ENCODE results near the gene GID4.

DNA sequence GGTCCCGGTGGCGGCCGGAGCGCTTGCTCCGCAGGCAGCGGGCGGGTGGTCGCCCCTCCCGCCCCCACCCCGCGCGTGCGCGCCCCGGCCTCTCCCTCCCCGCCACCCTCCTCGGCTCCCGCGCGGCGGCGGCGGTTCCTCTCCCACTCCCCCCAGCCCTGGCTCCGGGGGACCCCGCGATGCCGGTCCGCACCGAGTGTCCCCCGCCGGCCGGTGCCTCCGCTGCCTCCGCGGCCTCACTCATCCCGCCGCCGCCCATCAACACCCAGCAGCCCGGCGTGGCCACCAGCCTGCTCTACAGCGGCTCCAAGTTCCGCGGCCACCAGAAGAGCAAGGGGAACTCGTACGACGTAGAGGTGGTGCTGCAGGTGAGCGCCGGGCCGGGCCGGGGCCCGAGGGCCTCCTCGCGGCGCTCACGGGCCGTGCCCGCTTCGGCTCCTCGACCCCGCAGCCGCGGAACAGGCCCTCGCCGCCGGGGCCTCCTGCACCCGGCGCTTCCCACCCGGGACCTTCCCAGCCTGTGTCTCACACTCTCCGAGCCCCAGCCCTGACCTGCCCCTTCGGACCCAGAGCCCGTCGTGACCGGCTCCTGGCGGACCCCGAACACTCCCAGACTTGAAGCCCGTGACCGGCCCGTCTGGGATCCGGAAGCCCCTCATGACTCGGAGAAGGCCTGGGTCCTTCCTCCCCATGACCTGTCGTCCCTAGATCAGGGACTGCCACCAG, 490 bp downstream of the GID4 start:
- no peak for TF ChIP-seq CEBPB (IDR thresholded peaks at IDR 0.05; ENCODE audit: low read depth, low read length)
- TF ChIP-seq CHD1 (IDR thresholded peaks at IDR 0.05; ENCODE audit: low read depth, low read length), result no peak; the same call in 1 of the 2 replicates
- TF ChIP-seq POLR2A (IDR thresholded peaks at IDR 0.05; ENCODE audit: low read depth, low read length), result no peak
- TF ChIP-seq, protein P1, sequence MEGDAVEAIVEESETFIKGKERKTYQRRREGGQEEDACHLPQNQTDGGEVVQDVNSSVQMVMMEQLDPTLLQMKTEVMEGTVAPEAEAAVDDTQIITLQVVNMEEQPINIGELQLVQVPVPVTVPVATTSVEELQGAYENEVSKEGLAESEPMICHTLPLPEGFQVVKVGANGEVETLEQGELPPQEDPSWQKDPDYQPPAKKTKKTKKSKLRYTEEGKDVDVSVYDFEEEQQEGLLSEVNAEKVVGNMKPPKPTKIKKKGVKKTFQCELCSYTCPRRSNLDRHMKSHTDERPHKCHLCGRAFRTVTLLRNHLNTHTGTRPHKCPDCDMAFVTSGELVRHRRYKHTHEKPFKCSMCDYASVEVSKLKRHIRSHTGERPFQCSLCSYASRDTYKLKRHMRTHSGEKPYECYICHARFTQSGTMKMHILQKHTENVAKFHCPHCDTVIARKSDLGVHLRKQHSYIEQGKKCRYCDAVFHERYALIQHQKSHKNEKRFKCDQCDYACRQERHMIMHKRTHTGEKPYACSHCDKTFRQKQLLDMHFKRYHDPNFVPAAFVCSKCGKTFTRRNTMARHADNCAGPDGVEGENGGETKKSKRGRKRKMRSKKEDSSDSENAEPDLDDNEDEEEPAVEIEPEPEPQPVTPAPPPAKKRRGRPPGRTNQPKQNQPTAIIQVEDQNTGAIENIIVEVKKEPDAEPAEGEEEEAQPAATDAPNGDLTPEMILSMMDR (conservative IDR thresholded peaks at IDR 0.05; ENCODE audit: low read depth, low read length), result no peak
- TF ChIP-seq RFX5 (IDR thresholded peaks at IDR 0.05; ENCODE audit: low read depth, low read length), result no peak
- TF ChIP-seq FOS (IDR thresholded peaks at IDR 0.05; ENCODE audit: low read depth, low read length), result no peak
- no peak for TF ChIP-seq MXI1 (IDR thresholded peaks at IDR 0.05; ENCODE audit: borderline replicate concordance, low read depth, low read length)
- TF ChIP-seq, protein P2, sequence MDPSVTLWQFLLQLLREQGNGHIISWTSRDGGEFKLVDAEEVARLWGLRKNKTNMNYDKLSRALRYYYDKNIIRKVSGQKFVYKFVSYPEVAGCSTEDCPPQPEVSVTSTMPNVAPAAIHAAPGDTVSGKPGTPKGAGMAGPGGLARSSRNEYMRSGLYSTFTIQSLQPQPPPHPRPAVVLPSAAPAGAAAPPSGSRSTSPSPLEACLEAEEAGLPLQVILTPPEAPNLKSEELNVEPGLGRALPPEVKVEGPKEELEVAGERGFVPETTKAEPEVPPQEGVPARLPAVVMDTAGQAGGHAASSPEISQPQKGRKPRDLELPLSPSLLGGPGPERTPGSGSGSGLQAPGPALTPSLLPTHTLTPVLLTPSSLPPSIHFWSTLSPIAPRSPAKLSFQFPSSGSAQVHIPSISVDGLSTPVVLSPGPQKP (IDR thresholded peaks at IDR 0.05; ENCODE audit: borderline replicate concordance, low read depth, low read length), result no peak
- no peak for TF ChIP-seq SMC3 (IDR thresholded peaks at IDR 0.05; ENCODE audit: low read depth, low read length)
- no peak for TF ChIP-seq RAD21 (IDR thresholded peaks at IDR 0.05; ENCODE audit: low read length)
- no peak for TF ChIP-seq MAFK (IDR thresholded peaks at IDR 0.05; ENCODE audit: low read depth, low read length)

Data from IMR-90 (cell line).